Measurements from ENCODE around the gene TMEM98. TPM values are rescaled to one million over a fixed set of nuclear protein-coding genes. Genes with fewer than 3 reads are reported as not detected.

Gene TMEM98
- total RNA-seq, 4 donors from 2014 or later = 60.0 to 71.4 (median 68.2) TPM

DNA sequence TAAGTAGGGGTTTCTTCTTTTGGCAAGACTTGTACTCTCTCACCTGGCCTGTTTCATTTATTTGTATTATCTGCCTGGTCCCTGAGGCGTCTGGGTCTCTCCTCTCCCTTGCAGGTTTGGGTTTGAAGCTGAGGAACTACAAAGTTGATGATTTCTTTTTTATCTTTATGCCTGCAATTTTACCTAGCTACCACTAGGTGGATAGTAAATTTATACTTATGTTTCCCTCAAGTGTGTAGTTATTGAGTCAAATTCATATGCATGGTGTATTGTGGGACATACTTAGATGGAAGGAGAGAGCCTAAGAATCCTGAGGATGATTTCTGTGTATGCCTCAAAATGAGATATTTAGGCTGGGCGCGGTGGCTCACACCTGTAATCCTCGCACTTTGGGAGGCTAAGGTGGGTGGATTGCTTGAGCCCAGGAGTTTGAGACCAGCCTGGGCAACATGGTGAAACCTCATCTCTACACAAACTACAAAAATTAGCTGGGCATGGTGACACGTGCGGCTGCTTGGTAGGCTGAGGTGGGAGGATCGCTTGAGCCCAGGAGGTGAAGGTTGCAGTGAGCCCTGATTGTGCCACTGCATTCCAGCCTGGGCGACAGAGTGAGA, 13.6 kb downstream of the TMEM98 start:
- no peaks in the 10 kb centered on the region for H3K9me3 ChIP-seq
- H3K27ac ChIP-seq = no peak overlapping the region
- peaks cover 0 to 24% (median 2%) of the 10 kb centered on the region in 3 donors for H3K4me1 ChIP-seq
- H3K4me3 ChIP-seq = no peak overlapping the region
- no peak for TF ChIP-seq EP300 (IDR thresholded peaks at IDR 0.05)
- TF ChIP-seq, protein P1, sequence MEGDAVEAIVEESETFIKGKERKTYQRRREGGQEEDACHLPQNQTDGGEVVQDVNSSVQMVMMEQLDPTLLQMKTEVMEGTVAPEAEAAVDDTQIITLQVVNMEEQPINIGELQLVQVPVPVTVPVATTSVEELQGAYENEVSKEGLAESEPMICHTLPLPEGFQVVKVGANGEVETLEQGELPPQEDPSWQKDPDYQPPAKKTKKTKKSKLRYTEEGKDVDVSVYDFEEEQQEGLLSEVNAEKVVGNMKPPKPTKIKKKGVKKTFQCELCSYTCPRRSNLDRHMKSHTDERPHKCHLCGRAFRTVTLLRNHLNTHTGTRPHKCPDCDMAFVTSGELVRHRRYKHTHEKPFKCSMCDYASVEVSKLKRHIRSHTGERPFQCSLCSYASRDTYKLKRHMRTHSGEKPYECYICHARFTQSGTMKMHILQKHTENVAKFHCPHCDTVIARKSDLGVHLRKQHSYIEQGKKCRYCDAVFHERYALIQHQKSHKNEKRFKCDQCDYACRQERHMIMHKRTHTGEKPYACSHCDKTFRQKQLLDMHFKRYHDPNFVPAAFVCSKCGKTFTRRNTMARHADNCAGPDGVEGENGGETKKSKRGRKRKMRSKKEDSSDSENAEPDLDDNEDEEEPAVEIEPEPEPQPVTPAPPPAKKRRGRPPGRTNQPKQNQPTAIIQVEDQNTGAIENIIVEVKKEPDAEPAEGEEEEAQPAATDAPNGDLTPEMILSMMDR (IDR thresholded peaks at IDR 0.05) = peak in 1 of 4 experiments; percentile 16
- H3K36me3 ChIP-seq = peaks cover 0 to 49% of the 10 kb centered on the region in 2 donors
- no peak for ATAC-seq
- H3K27me3 ChIP-seq = no peaks in the 10 kb centered on the region
- 91 to 96% methylated on average over 4 to 8 of the region's 8 CpGs for WGBS, 2 donors (ENCODE audit: low coverage in 1 of 2)

DNA sequence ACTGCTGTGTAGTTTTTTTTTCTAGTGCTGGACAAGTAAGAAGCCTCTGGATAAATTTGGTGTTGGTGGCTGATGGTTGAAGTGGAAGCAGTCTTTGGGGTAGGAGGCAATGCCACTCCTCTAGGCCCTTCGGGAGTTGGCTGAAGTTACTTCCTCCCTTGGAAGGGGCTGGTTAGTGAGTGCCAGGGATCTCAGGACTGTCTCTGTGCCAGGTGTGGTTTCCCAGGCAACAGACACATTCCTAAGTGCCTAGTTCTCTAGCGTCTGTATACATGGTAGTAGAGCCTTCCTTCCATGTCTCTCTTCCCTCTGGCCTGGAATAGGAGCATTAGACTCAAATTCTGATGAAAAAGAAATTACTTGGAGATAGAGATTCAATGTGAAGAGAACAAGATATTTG, 15.3 kb downstream of the TMEM98 start:
- Histone ChIP-seq H3K9me3 (no peaks in the 10 kb centered on the region), H3K4me3 (no peak overlapping the region), H3K27ac (no peak overlapping the region), H3K36me3 (peaks cover 0 to 36% of the 10 kb centered on the region in 2 donors), H3K4me1 (peaks cover 0 to 14% (median 0%) of the 10 kb centered on the region in 3 donors), H3K27me3 (no peaks in the 10 kb centered on the region)
- TF ChIP-seq, protein P1 (IDR thresholded peaks at IDR 0.05) = no peak
- TF ChIP-seq POLR2AphosphoS5 (IDR thresholded peaks at IDR 0.05) (no peak), POLR2A (IDR thresholded peaks at IDR 0.05) (no peak)
- peak; percentile 35 for ATAC-seq
- WGBS, 2 donors (ENCODE audit: low coverage in 1 of 2) = no CpG with 5 or more reads among the region's 2 CpGs

DNA sequence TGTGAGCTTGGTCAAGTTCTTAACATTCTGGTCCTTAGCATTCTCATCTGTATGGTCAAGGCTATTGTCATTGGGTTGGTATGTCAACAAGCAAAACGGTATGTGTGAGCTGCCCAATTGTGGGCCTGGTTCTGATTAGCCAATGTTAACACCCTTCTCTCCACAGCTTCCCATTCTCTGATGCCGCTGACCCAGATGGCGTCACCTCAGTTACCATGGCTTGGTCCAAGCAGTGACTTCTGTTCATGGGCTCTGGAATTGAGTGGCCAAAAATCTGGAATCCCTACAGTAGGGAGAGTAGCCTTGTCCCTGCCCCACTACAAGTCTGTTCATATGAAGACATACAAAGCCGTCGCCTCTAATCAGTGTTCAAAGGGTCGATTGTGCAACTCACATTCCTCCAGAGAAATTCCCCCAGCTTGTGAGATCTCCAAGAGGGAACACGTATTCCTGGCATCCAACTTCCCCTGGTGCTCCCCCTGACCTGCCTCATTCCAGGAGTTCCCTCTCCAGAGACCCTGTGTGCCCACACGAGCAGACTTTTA, 15.8 kb downstream of the TMEM98 start:
- TF ChIP-seq POLR2AphosphoS5 (IDR thresholded peaks at IDR 0.05) (no peak), EP300 (IDR thresholded peaks at IDR 0.05) (no peak), POLR2A (IDR thresholded peaks at IDR 0.05) (no peak)
- TF ChIP-seq, protein P1 (IDR thresholded peaks at IDR 0.05) = no peak
- H3K27ac ChIP-seq = no peak overlapping the region
- H3K4me1 ChIP-seq = peaks cover 0 to 14% (median 0%) of the 10 kb centered on the region in 3 donors
- H3K9me3 ChIP-seq = no peaks in the 10 kb centered on the region
- 54 to 62% methylated on average over 6 to 7 of the region's 8 CpGs for WGBS, 2 donors (ENCODE audit: low coverage in 1 of 2)
- H3K27me3 ChIP-seq = no peaks in the 10 kb centered on the region
- ATAC-seq = peak; percentile 82
- H3K36me3 ChIP-seq = peaks cover 0 to 31% of the 10 kb centered on the region in 2 donors
- H3K4me3 ChIP-seq = no peak overlapping the region

DNA sequence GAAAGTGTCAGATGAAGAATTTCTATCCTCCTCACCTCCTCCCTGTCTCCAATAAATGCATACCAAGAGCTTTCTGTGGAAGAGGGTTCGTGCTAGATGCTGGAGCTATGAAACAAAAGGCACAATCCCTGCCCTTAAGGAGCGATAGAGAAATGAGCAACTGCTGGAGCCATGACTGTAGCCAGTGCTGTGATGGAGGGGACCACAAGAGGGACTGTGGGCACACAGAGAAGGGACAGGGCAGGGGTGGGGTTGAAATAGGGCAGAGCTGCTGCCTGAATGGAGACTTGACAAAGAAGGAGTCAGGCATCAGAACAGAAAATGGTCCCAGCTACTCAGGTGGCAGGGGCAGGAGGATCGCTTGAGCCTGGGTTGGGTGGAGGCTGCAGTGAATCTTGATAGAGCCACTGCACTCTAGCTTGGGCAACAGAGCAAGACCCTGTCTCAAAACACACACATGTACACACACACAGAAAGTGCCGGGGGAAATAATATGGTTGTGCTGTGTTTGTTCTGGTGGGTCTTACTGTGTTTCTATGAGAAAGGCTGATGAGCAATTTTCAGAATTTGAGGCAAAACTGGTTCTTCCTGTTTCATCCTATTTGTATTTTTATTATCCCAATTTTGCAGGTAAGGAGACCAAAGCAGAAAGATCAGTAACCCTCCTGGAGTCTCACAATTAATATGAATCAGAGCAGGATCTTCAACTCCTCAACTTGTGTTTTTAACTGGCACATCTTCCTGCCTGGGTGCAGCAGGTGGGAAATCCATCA, 16.5 kb downstream of the TMEM98 start:
- ATAC-seq = no peak
- H3K27ac ChIP-seq = no peak overlapping the region
- 82 to 87% methylated on average over 2 to 4 of the region's 4 CpGs for WGBS, 2 donors (ENCODE audit: low coverage in 1 of 2)
- peaks cover 0 to 14% (median 0%) of the 10 kb centered on the region in 3 donors for H3K4me1 ChIP-seq
- H3K4me3 ChIP-seq = no peak overlapping the region
- no peaks in the 10 kb centered on the region for H3K9me3 ChIP-seq
- peaks cover 0 to 28% of the 10 kb centered on the region in 2 donors for H3K36me3 ChIP-seq
- H3K27me3 ChIP-seq = no peaks in the 10 kb centered on the region
- TF ChIP-seq POLR2AphosphoS5 (IDR thresholded peaks at IDR 0.05) = no peak
- TF ChIP-seq EP300 (IDR thresholded peaks at IDR 0.05) = no peak
- no peak for TF ChIP-seq POLR2A (IDR thresholded peaks at IDR 0.05)
- TF ChIP-seq, protein P1 (IDR thresholded peaks at IDR 0.05) = no peak
